Measurements from ENCODE around the gene MAN1C1. TPM values are rescaled to one million over a fixed set of nuclear protein-coding genes. Genes with fewer than 3 reads are reported as not detected.
A peak's percentile ranks its signal among the peaks of the same experiment; 100 is the strongest.

Gene MAN1C1
- total RNA-seq, 1 experiment from 2014 or later = 1.5 TPM

DNA sequence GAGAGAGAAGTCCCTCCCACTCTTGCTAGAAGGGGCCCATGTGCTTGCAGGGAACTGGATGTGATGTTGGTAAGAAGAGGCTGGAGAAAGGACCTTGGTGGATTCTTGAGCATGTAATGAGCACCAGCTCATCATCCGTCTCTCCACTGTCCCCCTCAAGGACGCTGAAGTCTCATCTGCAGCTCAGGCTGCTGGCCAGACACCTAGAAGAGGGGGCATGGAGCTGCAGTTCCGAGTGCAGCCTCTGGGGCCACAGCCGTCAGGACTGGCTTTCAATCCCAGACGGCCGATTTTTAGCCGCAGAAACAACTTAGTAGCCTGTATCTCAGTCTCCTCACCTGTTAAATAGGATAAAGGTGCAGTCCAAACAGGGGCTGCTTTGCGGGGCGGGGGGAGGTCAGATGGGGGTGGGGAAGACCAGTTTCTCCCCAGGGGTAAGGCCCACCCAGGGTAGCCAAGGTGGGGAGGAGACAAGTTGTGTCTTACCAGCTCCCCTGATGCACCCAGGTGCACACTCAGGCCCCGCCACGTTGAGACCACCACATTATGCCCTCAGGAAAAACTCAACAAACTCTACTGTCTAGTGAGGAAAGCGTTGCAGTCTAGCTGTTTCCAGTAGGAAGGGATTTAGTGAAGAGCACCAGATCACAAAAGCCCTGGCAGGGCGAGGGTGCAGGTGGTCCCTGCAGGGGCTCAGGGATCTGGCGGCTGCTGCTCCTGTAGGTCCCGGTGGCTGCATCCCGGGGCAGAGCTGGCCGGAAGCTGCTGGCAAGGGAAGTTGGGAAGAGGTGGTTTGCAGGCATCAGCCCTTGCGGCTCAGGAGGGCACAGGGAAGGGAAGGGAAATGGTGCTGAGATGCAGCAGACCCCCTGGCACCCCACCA, 43.6 kb upstream of the MAN1C1 start:
- ATAC-seq (peak; percentile 82), DNase-seq (ENCODE audit: low read depth, low spot score) (peak; percentile 15)
- ChIA-PET POLR2A (no interaction called here), CTCF (interaction anchor here (0.5 to 1.2 kb wide), 12 partner anchors 8 to 237 kb away, joined by 3 to 11 read pairs (median 4); partner anchors contain the start of gene LDLRAP1)
- in situ Hi-C loops (cut with HindIII; ENCODE audit: low pct_unique_long_range_greater_than_20kb, low sequenced_read_pairs) (no loop called here), intact Hi-C loops (cut with micrococcal nuclease; ENCODE audit: unreplicated experiment) (no loop called here)
- Histone ChIP-seq H3K4me1 (ENCODE audit: control insufficient read depth, insufficient read depth, low read length) (peaks cover 12% of the 10 kb centered on the region), H3K27me3 (ENCODE audit: control insufficient read depth, insufficient read depth, low read length) (no peaks in the 10 kb centered on the region), H3K9me3 (ENCODE audit: control insufficient read depth, insufficient read depth, low read depth, low read length) (no peaks in the 10 kb centered on the region), H3K27ac (ENCODE audit: low read length) (no peak overlapping the region), H3K36me3 (ENCODE audit: control insufficient read depth, insufficient read depth, low read length) (no peaks in the 10 kb centered on the region), H3K4me3 (ENCODE audit: low read depth in 2 of 2, low read length in 2 of 2) (no peak overlapping the region)
- TF ChIP-seq, protein P1, sequence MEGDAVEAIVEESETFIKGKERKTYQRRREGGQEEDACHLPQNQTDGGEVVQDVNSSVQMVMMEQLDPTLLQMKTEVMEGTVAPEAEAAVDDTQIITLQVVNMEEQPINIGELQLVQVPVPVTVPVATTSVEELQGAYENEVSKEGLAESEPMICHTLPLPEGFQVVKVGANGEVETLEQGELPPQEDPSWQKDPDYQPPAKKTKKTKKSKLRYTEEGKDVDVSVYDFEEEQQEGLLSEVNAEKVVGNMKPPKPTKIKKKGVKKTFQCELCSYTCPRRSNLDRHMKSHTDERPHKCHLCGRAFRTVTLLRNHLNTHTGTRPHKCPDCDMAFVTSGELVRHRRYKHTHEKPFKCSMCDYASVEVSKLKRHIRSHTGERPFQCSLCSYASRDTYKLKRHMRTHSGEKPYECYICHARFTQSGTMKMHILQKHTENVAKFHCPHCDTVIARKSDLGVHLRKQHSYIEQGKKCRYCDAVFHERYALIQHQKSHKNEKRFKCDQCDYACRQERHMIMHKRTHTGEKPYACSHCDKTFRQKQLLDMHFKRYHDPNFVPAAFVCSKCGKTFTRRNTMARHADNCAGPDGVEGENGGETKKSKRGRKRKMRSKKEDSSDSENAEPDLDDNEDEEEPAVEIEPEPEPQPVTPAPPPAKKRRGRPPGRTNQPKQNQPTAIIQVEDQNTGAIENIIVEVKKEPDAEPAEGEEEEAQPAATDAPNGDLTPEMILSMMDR (IDR thresholded peaks at IDR 0.05) = peak; percentile 85
- TF ChIP-seq, protein P2, sequence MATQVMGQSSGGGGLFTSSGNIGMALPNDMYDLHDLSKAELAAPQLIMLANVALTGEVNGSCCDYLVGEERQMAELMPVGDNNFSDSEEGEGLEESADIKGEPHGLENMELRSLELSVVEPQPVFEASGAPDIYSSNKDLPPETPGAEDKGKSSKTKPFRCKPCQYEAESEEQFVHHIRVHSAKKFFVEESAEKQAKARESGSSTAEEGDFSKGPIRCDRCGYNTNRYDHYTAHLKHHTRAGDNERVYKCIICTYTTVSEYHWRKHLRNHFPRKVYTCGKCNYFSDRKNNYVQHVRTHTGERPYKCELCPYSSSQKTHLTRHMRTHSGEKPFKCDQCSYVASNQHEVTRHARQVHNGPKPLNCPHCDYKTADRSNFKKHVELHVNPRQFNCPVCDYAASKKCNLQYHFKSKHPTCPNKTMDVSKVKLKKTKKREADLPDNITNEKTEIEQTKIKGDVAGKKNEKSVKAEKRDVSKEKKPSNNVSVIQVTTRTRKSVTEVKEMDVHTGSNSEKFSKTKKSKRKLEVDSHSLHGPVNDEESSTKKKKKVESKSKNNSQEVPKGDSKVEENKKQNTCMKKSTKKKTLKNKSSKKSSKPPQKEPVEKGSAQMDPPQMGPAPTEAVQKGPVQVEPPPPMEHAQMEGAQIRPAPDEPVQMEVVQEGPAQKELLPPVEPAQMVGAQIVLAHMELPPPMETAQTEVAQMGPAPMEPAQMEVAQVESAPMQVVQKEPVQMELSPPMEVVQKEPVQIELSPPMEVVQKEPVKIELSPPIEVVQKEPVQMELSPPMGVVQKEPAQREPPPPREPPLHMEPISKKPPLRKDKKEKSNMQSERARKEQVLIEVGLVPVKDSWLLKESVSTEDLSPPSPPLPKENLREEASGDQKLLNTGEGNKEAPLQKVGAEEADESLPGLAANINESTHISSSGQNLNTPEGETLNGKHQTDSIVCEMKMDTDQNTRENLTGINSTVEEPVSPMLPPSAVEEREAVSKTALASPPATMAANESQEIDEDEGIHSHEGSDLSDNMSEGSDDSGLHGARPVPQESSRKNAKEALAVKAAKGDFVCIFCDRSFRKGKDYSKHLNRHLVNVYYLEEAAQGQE (IDR thresholded peaks at IDR 0.05; ENCODE audit: insufficient read depth in 1 of 2, low read depth in 2 of 2, low read length in 1 of 2) = no peak
- BruUV-seq (replicated peaks) = no TSS peak

DNA sequence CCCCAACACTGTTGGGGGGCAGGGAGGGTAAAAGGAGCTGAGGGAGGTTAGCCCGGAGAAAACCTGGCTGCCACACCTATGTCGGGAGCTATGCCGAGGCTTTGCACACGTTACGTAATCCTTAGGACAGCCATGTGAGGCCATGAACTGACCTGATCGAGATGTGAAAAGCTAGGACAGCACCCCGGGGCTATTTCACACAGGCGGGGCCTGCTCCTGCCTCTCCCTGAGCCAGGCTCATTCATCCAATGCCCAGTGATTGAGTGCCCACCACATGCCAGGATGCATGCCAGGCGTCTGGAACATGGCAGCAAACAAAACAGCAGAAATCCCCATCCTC, 43.0 kb upstream of the MAN1C1 start:
- CTCF ChIA-PET = interaction anchor here (0.5 to 1.1 kb wide), 5 partner anchors 7 to 74 kb away, joined by 3 to 5 read pairs (median 3); partner anchors contain the start of gene LDLRAP1
- no peaks in the 10 kb centered on the region for H3K36me3 ChIP-seq (ENCODE audit: control insufficient read depth, insufficient read depth, low read length)
- H3K27ac ChIP-seq (ENCODE audit: low read length) = no peak overlapping the region
- TF ChIP-seq POLR2AphosphoS5 (IDR thresholded peaks at IDR 0.05; ENCODE audit: low read depth, low read length) = no peak
- no peak for TF ChIP-seq TCF7L2 (IDR thresholded peaks at IDR 0.05; ENCODE audit: low read depth, low read length)
- no peak for TF ChIP-seq SIN3A (IDR thresholded peaks at IDR 0.05; ENCODE audit: borderline replicate concordance, insufficient read depth, low read depth, low read length)
- TF ChIP-seq, protein P2 (IDR thresholded peaks at IDR 0.05; ENCODE audit: insufficient read depth in 1 of 2, low read depth in 2 of 2, low read length in 1 of 2) = no peak
- TF ChIP-seq, protein P1 (IDR thresholded peaks at IDR 0.05) = no peak
- DNase-seq (ENCODE audit: low read depth, low spot score) = no peak
- H3K4me1 ChIP-seq (ENCODE audit: control insufficient read depth, insufficient read depth, low read length) = peaks cover 6% of the 10 kb centered on the region
- in situ Hi-C loops (cut with HindIII; ENCODE audit: low pct_unique_long_range_greater_than_20kb, low sequenced_read_pairs) (no loop called here), intact Hi-C loops (cut with micrococcal nuclease; ENCODE audit: unreplicated experiment) (no loop called here)
- POLR2A ChIA-PET = no interaction called here
- H3K4me3 ChIP-seq (ENCODE audit: low read depth in 2 of 2, low read length in 2 of 2) = no peak overlapping the region
- no peaks in the 10 kb centered on the region for H3K9me3 ChIP-seq (ENCODE audit: control insufficient read depth, insufficient read depth, low read depth, low read length)
- ATAC-seq = no peak
- no TSS peak for BruUV-seq (replicated peaks)
- H3K27me3 ChIP-seq (ENCODE audit: control insufficient read depth, insufficient read depth, low read length) = no peaks in the 10 kb centered on the region
